GM19328 (cell line): Measurements from ENCODE around the gene ABCC12.
A peak's percentile ranks its signal among the peaks of the same experiment; 100 is the strongest.
"Not testable (repeated sequence)": the region's sequence is repeated elsewhere in the genome, so short reads cannot be mapped to it uniquely, and the experiment has no call there.

Experiments
- ATAC-seq: cut with Tn5 transposase; IDR thresholded peaks from one replicate; pipeline ENCODE4 v1.9.1; 2021; ENCODE audit warnings: mild to moderate bottlenecking, moderate library complexity; ENCODE audit not compliant: unreplicated experiment

The ABCC12 gene

DNA sequence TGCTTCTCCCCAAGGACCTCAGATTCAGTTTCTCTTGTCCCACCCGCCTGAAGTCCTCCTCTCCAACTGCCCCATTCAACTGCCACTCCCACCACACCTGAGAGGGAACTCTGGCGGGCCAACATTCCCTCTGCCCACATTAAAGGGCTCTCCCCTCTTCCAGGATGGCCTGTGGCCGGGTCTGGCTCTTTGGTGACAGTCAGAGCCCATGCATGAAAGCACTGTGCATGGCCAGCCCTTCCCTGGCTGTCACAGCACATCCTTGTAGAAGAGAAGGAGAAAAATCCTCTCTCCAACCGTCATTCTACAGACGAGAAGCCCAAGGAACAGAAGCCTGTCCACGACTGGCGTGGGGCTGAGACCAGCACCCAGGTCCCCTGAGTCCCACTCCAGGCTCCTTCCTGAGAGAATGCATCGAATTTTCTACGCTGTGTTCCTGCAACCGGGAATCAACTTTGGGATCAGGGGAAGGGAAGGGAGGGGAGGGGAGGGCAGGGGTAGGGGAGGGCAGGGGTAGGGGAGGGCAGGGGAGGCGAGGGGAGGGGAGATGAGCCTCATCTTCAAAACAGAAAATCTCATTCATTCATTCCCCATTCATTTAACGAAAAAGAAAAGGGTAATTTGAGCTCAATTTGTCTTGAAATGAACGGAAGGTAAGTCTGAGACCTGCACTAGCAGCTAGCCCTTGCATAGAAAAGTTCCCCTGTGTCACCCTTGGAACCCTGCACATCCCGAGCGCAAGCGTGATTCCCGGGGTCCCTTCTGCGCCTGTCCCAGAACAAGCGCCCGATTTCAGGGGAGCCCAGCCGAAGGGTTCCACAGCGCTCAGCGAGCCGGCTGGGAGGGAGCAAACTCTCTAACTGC is at the start of gene ABCC12:
ABCC12 (minus strand) TSS at position 68 of the 864 bp plus-strand sequence. CDS start 9,569 bp downstream, outside the sequence.
- no peak for ATAC-seq

DNA sequence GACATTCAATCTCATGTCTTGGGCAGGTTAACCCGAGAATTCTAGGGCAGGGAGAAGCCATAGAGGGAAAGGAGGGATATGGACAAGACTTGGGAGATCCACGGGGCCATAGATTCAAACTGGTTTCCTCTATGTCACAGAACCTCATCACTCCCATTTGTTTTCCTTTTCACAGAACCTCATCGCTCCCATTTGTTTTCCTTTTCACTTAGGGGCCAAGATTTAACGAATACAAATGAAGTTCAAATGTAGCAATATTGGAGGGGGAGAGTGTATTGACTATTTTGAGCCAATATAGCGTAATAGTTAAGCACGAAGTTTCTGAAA is 49.0 kb upstream of the ABCC12 start:
- no peak for ATAC-seq

DNA sequence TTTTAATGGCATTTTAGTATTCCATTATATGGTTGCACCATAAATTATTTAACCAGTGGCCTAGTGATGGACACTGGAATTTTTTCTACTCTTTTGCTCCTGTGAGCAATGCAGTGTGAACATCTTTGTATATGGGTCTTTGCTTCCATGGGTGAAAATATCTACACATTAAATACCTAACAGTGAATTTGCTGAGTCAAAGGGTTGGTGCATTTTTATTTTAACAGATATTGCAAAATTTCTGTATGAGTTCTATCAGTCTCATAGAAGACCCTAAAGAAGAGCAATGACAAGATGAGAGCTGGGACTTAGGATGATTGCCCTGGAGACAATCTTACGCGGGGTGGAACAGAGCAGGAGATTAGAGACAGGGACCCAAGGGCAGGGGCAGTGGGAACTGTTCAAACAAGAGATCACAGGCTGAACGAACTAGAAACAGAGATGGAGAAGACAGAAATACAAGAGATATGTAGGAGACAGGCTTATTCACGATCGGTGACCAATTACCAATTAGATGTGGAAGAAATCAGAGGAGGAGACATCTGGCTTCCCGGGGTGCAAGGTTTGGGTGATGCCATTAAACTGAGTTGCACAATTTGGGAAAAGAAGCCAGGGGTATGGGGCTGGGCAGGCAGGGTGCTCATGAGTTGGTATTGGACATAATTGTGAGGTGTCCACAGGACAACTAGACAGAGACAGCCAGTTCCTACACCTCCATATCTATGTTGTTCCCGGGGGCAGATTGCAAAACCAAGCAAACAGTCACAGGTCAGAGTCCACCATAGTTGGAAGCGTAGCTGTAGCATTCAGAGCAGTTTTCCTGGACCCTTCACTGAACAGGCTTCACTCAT is 48.4 kb upstream of the ABCC12 start:
- no peak for ATAC-seq

DNA sequence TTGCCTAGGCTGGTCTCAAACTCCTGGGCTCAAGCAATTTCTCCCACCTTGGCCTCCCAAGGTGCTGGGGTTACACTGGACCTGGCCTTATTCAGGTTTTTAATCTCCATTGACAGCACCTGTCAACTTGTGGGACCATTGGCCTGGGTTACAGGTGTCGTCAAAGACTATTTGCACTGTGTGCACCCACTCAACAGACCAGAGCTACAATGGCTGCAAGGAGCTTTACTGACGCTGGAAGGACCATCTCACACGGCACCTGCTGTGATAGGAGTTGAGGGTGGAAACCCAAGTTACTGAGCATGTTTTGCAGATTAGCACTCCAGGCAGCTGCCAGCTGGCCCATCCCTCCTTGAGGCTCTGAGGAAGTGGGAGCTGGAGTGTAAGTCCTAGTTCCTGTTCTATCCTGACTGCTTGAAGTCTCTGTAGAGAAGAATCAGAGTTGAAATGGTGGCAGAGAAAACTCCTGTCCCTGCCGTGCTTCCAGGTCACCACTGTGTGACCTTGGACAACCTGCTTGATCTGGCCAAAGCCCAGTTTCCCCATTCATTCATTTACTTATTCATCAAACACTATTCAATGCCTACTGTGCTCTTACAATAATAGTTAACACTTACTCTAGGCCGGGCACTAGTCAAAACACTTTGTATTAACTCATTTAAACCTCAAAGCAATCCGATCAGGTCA is 45.9 kb upstream of the ABCC12 start:
- no peak for ATAC-seq

DNA sequence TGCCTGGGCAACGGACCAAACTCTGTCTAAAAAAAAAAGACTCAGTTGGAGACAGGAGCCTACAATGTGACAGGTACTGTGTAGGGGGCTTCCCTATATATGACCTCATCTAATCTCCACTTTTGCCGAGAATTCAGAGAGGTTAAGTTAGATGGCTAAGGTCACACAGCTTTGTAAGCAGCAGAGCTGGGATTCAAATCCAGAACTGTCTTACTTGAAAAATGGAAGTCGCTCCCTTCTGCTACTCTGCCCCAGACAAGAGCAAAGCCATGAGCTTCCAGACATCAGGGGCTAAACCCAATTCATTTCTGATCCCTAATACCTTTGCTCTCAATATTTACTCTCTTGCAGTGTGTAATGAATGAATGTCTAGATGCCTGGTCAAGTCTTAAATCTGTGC is 41.5 kb upstream of the ABCC12 start:
- no peak for ATAC-seq

DNA sequence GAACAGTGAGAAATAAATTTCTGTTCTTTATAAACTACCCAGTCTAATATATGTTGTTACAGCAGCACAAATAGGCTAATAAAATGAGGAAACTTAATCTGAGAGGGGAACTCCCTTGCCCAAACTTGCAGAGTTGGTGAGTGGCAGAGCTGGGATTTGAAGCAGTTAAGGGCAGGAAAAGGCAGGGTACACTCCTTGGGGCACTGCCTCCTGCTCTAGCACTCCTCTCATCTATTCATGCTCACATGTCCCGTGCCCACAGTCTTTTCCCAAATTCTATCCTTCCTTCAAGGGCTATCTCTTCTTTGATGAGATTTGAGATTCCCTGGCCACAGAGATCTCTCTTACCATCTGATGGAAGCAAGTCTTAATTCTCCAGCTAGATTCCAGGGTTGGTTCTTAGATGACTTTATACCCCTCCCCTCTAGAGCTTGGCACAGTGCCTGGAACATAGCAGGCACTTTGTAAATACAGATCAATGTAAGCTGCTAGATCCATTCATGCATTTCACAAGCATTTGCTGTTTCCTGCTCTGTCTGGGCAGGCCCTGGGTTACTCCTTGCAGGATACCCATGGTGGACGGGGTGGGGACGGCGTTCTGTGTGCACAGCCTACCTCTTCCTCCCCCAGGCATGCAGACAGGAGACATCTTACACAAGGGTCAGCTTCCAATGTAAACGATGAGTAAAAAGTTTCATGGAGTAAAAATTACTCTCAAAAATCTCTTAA is 39.2 kb upstream of the ABCC12 start:
- ATAC-seq: no peak

DNA sequence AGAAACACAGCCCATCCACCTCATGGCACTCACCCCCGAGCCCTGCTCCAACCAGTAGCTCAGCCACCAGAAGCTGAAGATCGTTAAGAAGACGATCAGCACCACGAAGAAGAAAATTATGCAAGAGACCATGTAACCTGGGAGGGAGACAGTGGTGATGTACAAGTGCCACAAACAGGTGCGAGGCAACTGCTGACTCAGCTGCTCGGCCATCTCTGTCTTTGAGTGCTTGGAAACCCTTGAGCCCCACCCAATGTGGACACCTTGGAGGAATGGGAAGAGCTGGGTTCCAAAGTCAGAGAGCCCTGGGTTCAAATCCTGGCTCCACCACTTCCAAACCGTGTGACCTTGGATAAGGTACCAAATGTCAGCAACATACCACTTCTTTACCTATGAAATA is 38.1 kb upstream of the ABCC12 start:
- no peak for ATAC-seq

DNA sequence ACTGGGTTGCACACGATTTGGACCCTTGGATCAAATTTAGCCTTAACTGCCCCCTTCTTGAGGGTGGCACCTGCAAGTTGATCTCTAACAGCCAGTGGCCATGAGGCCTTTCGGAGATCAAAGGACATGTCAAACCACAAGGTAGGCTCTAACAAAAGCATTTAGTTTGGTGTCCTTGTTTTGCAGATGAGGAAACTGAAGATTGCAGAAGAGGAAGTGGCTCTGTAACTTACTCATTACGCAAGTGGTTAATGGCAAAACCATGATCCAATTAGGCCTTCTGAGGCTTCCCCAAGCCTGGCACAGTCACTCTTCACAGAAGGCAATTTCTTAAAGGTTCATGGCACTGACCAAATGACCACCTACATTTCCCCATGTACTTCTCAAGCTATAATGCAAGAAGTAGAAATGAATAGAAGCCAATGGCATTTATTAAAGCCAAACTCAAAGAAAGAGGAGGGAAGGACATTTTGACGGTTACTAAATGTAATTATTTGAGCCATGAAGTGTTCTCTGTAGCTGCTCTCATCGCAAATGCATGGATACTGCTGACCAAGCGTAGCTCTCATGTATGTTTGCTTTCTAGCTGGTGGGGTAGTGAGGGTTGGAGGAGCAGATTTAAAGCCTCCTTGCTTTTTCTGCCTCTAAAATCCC is 32.8 kb upstream of the ABCC12 start:
- ATAC-seq: peak; percentile 71

DNA sequence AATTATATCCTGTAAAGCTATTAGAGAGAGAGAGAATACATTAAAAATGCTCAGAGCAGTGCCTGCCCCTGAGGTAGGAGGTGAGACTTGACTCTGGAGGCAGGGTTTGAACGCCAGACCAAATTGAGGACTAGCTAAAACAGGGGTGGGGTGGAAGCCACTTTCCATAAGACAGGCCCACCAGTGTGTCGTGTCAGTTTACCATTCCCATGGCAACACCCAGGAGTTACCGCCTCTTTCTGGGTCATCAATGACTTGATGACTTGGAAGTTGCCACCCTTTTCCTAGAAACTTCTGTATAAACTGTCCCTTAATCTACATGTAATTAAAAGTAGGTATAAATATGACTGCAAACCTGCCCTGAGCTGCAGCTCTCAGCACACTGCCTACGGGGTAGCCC is 32.0 kb upstream of the ABCC12 start:
- no peak for ATAC-seq

DNA sequence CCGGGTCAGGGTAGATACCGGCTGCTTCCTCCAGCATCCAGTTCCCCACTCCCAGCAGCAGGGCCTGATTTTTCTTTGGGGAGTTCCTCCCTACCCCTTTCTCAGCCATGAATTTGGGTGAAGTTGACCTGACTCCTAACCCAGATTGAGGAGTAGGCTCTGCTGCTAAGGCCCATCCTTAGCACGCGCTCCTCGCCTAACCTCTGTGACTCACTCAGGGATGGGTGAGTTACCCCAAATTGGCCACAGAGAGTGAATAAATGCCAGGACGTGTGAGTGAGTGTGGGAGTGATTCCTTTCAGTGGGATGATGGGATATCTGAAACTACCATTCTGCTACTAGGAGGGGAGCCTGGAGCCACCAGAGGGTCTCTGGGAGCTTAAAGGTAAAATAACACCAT is 28.9 kb upstream of the ABCC12 start:
- no peak for ATAC-seq

DNA sequence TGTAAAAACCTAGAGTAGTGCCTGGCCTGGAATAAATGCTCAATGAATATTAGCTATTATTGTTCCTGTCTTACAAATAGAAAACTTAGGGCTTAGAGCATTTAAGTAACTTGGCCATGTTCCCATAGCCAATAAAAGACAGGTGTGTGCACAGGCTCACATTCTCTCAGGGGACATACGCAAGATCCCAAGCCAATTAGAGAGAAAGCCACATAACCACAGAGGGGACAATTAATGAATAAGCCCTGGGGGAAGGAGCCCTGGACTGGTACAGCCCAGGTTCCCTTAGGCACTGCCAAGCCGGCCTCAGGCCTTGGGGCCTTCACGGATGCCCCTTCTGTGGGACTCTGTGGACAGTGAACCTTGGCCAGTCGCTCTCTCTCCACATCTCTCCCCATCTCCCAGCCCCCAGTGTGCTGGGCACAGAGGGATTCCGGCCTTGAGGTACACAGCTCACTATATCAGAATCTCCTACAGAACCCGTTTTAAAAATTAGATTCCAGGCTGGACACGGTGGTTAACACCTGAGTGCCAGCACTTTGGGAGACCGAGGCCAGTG is 27.3 kb upstream of the ABCC12 start:
- no peak for ATAC-seq

DNA sequence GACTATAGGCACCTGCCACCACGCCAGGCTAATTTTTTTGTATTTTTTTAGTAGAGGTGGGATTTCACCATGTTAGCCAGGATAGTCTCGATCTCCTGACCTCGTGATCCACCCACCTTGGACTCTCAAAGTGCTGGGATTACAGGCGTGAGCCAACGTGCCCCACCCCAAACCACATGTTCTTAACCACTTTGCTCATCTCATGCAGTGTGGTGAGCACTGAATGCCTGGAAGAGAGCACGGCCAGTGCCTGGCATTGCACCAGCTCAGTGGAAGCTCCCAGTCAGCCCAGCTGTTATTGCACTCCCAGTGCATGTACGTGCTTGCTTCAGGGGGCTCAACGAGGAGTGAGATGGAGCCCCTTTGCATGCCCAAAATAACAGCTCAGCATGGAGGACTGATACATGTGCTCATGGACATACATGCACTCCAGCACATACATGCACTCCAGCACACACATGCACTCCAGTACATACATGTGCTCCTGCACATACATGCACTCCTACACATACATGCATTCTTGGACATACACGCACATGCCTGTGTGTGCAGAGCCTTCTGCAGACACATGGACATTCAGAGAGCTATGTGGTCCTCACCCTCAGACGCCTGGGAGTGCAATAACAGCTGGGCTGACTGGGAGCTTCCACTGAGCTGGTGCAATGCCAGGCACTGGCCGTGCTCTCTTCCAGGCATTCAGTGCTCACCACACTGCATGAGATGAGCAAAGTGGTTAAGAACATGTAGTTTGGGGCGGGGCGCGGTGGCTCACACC is 26.1 kb upstream of the ABCC12 start:
- ATAC-seq: not testable (repeated sequence)

DNA sequence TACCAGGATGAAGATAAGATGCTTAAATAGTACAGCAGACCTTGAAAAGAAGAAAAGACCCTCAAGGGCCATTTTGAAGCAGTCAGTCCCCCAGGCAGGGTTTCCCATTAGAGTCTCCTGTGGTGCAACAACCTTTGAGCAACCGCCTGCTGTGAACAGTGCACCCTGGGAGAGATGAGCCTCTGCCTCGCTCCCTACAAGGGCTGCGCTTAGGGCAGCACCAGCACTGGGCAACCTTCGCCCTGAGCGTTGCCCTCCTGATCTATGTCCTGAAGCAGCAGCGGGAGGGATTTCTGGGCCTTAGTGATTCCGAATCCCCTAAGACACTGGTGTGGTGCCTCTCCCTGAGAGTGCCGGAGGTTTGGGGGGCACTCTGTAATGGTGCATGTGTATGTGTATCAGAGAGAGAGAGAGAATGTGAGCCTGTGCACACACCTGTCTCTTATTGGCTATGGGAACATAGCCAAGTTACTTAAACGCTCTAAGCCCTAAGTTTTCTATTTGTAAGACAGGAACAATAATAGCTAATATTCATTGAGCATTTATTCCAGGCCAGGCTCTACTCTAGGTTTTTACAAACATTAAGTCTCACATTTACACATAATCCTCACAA is 25.2 kb upstream of the ABCC12 start:
- no peak for ATAC-seq

DNA sequence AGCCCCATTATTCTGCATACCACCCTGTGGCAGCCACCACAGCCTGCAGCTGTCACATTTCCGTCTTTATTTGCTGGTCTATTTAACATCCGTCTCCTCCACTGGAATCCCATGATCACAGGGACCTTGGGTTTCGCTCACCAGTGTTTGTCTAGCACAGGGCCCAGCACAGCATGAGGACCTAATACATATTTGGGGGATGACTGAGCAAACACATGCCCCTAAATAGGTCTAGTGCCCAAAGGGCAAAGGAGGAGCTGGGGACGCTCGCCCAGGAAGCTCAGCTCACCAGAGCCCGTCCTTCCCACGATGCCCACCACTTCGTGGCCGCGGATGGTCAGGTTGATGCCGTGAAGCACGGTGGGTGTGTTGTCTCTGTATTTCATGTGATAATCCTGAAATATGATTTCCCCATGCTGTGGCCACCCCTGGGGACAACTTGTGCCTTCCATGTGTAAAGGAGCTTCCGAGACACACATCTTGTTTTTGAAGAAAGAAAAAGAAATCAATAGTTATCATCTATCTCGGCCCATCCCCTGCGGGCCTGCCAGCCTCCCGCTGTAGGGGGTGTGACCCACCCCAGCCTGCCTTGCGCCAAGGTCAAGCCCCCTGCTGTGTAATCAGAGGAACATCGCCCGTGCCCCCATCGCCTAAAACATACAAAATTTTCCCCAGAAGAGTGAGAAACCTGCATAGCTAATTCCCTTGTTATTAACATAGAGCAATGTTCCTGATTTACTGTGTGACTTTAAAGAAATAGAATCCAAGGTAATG is 21.0 kb upstream of the ABCC12 start:
- no peak for ATAC-seq

DNA sequence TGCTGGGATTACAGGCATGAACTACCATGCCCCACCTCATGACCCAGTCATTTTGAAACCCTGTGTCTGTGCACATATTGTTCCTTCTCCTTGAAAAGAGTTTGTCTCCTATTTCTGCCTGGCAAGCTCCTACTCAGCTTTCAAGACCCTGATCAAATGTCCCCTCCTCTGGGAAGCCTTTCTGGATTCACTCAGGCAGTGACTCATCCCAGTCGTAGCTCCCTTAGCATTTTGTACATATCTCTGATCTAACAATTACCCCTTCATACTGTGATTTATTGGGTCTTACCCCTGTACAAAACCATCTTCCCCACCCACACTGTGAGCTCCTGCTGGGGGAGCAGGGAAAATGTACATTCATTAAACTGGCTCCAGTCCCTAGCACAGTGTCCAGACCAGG is 18.1 kb upstream of the ABCC12 start:
- ATAC-seq: no peak

DNA sequence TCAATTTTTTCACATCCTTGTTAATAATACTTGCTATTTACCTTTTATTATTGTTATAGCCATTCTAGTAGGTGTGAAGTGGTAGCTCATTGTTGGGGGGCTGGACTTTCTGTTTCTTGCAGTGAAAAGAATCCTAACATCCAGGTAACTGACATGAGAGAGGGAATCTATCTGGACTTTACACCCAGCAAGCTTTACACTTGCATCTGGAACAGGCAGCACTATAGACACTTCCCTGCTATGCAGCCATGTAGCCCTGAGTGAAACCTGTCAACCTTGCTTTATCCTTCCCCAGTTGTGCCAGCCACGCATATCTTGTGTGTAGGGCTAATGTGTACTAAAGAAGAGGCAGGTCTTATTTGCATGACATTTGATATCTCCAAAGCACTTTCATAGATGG is 16.9 kb upstream of the ABCC12 start:
- no peak for ATAC-seq

DNA sequence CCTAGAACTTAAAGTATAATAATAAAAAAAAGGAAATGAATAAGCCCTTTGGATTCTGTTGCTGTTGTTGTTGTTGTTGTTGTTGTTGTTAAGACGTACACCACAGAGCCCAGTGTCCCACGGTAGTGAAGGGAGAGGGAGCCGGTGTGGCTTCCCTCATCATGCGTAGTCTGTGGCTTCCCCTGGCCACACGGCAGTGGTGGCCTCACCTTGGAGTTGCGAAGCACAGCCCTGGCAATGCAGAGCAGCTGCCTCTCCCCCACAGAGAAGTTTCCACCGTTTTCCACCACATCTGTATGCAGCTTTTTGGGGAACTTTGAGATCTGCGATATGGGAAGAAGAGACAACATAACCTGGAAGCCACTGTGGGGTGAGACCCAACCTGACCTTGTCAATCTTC is 14.1 kb upstream of the ABCC12 start:
- ATAC-seq: no peak

DNA sequence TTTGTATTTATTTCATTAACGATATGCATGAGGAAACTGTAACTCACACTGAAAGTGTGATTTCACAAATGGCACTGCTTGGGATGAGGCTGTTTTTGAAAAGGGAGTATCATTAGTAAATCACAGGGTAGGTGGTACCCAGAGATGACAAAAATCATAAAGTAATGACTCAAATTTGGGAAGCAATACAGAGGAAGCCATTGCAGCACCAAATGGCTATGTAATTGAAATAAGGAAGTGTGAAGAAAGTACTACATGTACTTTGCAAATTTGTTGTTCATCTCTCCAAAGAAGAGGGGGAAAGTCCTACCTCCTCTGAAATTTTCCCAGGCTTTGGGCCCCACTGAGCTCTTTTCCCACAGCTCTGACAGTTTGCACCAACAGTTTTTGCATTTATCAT is 12.3 kb upstream of the ABCC12 start:
- ATAC-seq: no peak
